ENCODE results near the gene LAMA4.

LAMA4 gene

GRCh38 chr6:112210852-112211251, 43.5 kb downstream of the LAMA4 start:
- H3K27ac ChIP-seq: no peak overlapping the region
- no peak for TF ChIP-seq ZFX (IDR thresholded peaks at IDR 0.05; ENCODE audit: borderline replicate concordance)
- no peak for TF ChIP-seq CTCF (IDR thresholded peaks at IDR 0.05)

GRCh38 chr6:112209131-112209530, 45.2 kb downstream of the LAMA4 start:
- TF ChIP-seq ZFX (IDR thresholded peaks at IDR 0.05; ENCODE audit: borderline replicate concordance) (no peak), CTCF (IDR thresholded peaks at IDR 0.05) (no peak)
- H3K27ac ChIP-seq: no peak overlapping the region

- TF ChIP-seq CTCF (IDR thresholded peaks at IDR 0.05) (no peak), ZFX (IDR thresholded peaks at IDR 0.05; ENCODE audit: borderline replicate concordance) (no peak)
- no peak overlapping the region for H3K27ac ChIP-seq
Observed at GRCh38 chr6:112207776-112208175, 46.6 kb downstream of the LAMA4 start.

GRCh38 chr6:112207131-112207530, 47.2 kb downstream of the LAMA4 start:
- H3K27ac ChIP-seq: no peak overlapping the region
- TF ChIP-seq ZFX (IDR thresholded peaks at IDR 0.05; ENCODE audit: borderline replicate concordance): no peak
- no peak for TF ChIP-seq CTCF (IDR thresholded peaks at IDR 0.05)

- TF ChIP-seq ZFX (IDR thresholded peaks at IDR 0.05; ENCODE audit: borderline replicate concordance) (no peak), CTCF (IDR thresholded peaks at IDR 0.05) (no peak)
- no peak overlapping the region for H3K27ac ChIP-seq
Observed at GRCh38 chr6:112206110-112206458, 48.3 kb downstream of the LAMA4 start.

GRCh38 chr6:112205427-112206109, 48.8 kb downstream of the LAMA4 start:
- TF ChIP-seq ZFX (IDR thresholded peaks at IDR 0.05; ENCODE audit: borderline replicate concordance) (no peak), CTCF (IDR thresholded peaks at IDR 0.05) (no peak)
- no peak overlapping the region for H3K27ac ChIP-seq

- TF ChIP-seq ZFX (IDR thresholded peaks at IDR 0.05; ENCODE audit: borderline replicate concordance) (no peak), CTCF (IDR thresholded peaks at IDR 0.05) (no peak)
- no peak overlapping the region for H3K27ac ChIP-seq
Observed at GRCh38 chr6:112204350-112204706, 50.0 kb downstream of the LAMA4 start.
